Epithelial cell of esophagus (primary cell): Measurements from ENCODE around the gene ZIC1.

ENCODE experiments used
- DNase-seq: peaks from one replicate; pipeline ENCODE4 v3.0.0; 2010; ENCODE audit warnings: low read depth
- H3K4me3 ChIP-seq: 2 replicates; pipeline ENCODE4 v1.5.1; 2011; ENCODE audit warnings: mild to moderate bottlenecking, low read length, control low read depth
- CTCF ChIP-seq: IDR thresholded peaks from 2 replicates; pipeline ENCODE4 v1.5.1; 2011; ENCODE audit warnings: low read depth, mild to moderate bottlenecking, low read length, control low read depth, inconsistent platforms; ENCODE audit not compliant: insufficient read depth; ENCODE audit errors: missing control alignments

ZIC1 gene

GRCh38 chr3:147422196-147422595 is 13.0 kb downstream of the ZIC1 start:
- no peak overlapping the region for H3K4me3 ChIP-seq
- TF ChIP-seq CTCF: no peak
- DNase-seq: no peak

- DNase-seq: no peak
- no peak overlapping the region for H3K4me3 ChIP-seq
- TF ChIP-seq CTCF: no peak
These were observed 13.7 kb downstream of the ZIC1 start for GRCh38 chr3:147422601-147423536.

GRCh38 chr3:147423537-147423797 is 14.3 kb downstream of the ZIC1 start:
- H3K4me3 ChIP-seq: no peak overlapping the region
- DNase-seq: no peak
- TF ChIP-seq CTCF: no peak

GRCh38 chr3:147423798-147424580 is 14.8 kb downstream of the ZIC1 start:
- TF ChIP-seq CTCF: no peak
- no peak for DNase-seq
- H3K4me3 ChIP-seq: no peak overlapping the region

GRCh38 chr3:147424581-147425387 is 15.6 kb downstream of the ZIC1 start:
- DNase-seq: no peak
- no peak for TF ChIP-seq CTCF
- no peak overlapping the region for H3K4me3 ChIP-seq

- no peak for TF ChIP-seq CTCF
- H3K4me3 ChIP-seq: no peak overlapping the region
- no peak for DNase-seq
These were observed 16.3 kb downstream of the ZIC1 start for GRCh38 chr3:147425388-147425850.
